Measurements from ENCODE around the gene BHLHE40. TPM values are rescaled to one million over a fixed set of nuclear protein-coding genes. Genes with fewer than 3 reads are reported as not detected.

The BHLHE40 gene
- total RNA-seq, 1 experiment from 2014 or later, result 81.6 TPM

- Histone ChIP-seq H3K4me2 (ENCODE audit: low read length) (peak overlapping the region; percentile 69; the same call in 1 of the 2 replicates), H2AFZ (ENCODE audit: low read depth, low read length, poor library complexity, severe bottlenecking) (no peak overlapping the region), H3K4me3 (replicated peaks in 1 of 2; ENCODE audit: low read depth in 1 of 2, low read length in 2 of 2) (no peak overlapping the region), H4K20me1 (ENCODE audit: insufficient read depth) (no peaks in the 10 kb centered on the region), H3K36me3 (ENCODE audit: control insufficient read depth in 1 of 2, insufficient read depth in 2 of 2, low read length in 2 of 2) (no peaks in the 10 kb centered on the region), H3K9ac (ENCODE audit: low read length) (peak overlapping the region; percentile 29; the same call in 1 of the 2 replicates), H3K27ac (ENCODE audit: low read depth, low read length) (no peak overlapping the region), H3K9me2 (ENCODE audit: insufficient read depth) (no peaks in the 10 kb centered on the region), H3K79me2 (ENCODE audit: insufficient read depth, low read length) (no peaks in the 10 kb centered on the region), H3K4me1 (ENCODE audit: control insufficient read depth in 1 of 2, insufficient read depth in 2 of 2, low read length in 2 of 2) (peaks cover 49 to 88% of the 10 kb centered on the region in 2 experiments), H3K27me3 (ENCODE audit: insufficient read depth, low read length) (no peaks in the 10 kb centered on the region), H3K9me3 (ENCODE audit: control insufficient read depth in 1 of 2, insufficient read depth in 1 of 2, low read depth in 1 of 2, low read length in 2 of 2) (no peaks in the 10 kb centered on the region)
- intact Hi-C loops (cut with micrococcal nuclease), result no loop called here
- ATAC-seq, result no peak
- TF ChIP-seq YY1 (IDR thresholded peaks at IDR 0.05; ENCODE audit: extremely low read depth, insufficient replicate concordance, low read depth, low read length), result no peak
- no peak for TF ChIP-seq SIN3A (IDR thresholded peaks at IDR 0.05; ENCODE audit: low read depth)
- TF ChIP-seq JUND (IDR thresholded peaks at IDR 0.05), result no peak
- TF ChIP-seq, protein P1, sequence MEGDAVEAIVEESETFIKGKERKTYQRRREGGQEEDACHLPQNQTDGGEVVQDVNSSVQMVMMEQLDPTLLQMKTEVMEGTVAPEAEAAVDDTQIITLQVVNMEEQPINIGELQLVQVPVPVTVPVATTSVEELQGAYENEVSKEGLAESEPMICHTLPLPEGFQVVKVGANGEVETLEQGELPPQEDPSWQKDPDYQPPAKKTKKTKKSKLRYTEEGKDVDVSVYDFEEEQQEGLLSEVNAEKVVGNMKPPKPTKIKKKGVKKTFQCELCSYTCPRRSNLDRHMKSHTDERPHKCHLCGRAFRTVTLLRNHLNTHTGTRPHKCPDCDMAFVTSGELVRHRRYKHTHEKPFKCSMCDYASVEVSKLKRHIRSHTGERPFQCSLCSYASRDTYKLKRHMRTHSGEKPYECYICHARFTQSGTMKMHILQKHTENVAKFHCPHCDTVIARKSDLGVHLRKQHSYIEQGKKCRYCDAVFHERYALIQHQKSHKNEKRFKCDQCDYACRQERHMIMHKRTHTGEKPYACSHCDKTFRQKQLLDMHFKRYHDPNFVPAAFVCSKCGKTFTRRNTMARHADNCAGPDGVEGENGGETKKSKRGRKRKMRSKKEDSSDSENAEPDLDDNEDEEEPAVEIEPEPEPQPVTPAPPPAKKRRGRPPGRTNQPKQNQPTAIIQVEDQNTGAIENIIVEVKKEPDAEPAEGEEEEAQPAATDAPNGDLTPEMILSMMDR (IDR thresholded peaks at IDR 0.05 in 2 of 3, conservative IDR thresholded peaks at IDR 0.05 in 1 of 3; ENCODE audit: borderline replicate concordance in 1 of 3, insufficient read depth in 1 of 3, low read depth in 2 of 3, low read length in 2 of 3), result no peak
- TF ChIP-seq, protein P2, sequence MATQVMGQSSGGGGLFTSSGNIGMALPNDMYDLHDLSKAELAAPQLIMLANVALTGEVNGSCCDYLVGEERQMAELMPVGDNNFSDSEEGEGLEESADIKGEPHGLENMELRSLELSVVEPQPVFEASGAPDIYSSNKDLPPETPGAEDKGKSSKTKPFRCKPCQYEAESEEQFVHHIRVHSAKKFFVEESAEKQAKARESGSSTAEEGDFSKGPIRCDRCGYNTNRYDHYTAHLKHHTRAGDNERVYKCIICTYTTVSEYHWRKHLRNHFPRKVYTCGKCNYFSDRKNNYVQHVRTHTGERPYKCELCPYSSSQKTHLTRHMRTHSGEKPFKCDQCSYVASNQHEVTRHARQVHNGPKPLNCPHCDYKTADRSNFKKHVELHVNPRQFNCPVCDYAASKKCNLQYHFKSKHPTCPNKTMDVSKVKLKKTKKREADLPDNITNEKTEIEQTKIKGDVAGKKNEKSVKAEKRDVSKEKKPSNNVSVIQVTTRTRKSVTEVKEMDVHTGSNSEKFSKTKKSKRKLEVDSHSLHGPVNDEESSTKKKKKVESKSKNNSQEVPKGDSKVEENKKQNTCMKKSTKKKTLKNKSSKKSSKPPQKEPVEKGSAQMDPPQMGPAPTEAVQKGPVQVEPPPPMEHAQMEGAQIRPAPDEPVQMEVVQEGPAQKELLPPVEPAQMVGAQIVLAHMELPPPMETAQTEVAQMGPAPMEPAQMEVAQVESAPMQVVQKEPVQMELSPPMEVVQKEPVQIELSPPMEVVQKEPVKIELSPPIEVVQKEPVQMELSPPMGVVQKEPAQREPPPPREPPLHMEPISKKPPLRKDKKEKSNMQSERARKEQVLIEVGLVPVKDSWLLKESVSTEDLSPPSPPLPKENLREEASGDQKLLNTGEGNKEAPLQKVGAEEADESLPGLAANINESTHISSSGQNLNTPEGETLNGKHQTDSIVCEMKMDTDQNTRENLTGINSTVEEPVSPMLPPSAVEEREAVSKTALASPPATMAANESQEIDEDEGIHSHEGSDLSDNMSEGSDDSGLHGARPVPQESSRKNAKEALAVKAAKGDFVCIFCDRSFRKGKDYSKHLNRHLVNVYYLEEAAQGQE (IDR thresholded peaks at IDR 0.05; ENCODE audit: low read depth), result no peak
- no peak for TF ChIP-seq SP1 (IDR thresholded peaks at IDR 0.05; ENCODE audit: low read depth)
- no peak for TF ChIP-seq TCF7L2 (IDR thresholded peaks at IDR 0.05; ENCODE audit: borderline replicate concordance, extremely low read depth, insufficient read depth, insufficient read length)
- TF ChIP-seq FOSL1 (IDR thresholded peaks at IDR 0.05; ENCODE audit: low read depth), result no peak
- no peak for TF ChIP-seq EGR1 (IDR thresholded peaks at IDR 0.05; ENCODE audit: low read depth)
- TF ChIP-seq ZFX (IDR thresholded peaks at IDR 0.05), result no peak
- CTCF ChIA-PET, result interaction anchor here (1.2 kb wide), 1 partner anchor 38 kb away, joined by 3 read pairs; no protein-coding TSS in a partner anchor
- no TSS peak for BruUV-seq (replicated peaks)
- POLR2A ChIA-PET, result interaction anchor here (3.6 kb wide), 1 partner anchor 8 kb away, joined by 22 read pairs; no protein-coding TSS in a partner anchor
- DNase-seq (ENCODE audit: low read depth, low spot score), result no peak
- RAD21 ChIA-PET (ENCODE audit: low non-redundant PET in 1 of 2, low total read pairs in 2 of 2, uncharacterized antibody in 2 of 2, unreplicated experiment in 2 of 2), result no interaction called here
These were observed 35.2 kb downstream of the BHLHE40 start for GRCh38 chr3:5014391-5014790.

Data from HCT116 (cell line).